Activated effector memory CD4-positive, alpha-beta T cell treated with Interleukin-2 at 50 U/mL for 16 hours (primary cell): ENCODE measurements around the gene LCE3B.

Experiments used
- DNase-seq: peaks from one replicate; pipeline ENCODE4 v3.0.0-alpha.2; 2020

The LCE3B gene

DNA sequence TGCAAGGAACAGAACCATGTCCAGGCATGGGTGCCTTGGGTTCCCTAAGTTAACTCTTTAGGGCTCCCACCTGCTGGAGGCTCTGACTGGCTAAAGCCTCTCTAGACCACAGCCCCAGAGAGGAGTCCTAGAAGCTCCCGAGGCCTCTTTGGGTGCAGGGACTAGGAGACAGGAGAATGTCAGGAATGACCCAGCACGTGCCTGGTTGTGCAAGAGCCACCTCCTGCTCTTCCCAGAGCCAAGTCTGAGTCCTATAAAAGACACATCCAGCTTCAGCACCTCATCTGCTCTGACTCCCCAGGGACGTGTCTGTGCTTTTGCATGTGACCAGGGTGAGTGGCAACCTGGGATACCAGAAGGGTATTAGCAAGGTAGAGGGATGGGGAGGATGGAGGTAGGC is 49.5 kb downstream of the LCE3B start, which contains the start of gene LCE2D:
LCE2D (plus strand) TSS at position 283 of the 400 bp plus-strand sequence. CDS start 726 bp downstream, outside the sequence.
- no peak for DNase-seq
